ENCODE data around the gene HDAC3. TPM values are rescaled to one million over a fixed set of nuclear protein-coding genes. Genes with fewer than 3 reads are reported as not detected.

HDAC3 gene
- total RNA-seq, 1 donor from 2014 or later, result 101 TPM

DNA sequence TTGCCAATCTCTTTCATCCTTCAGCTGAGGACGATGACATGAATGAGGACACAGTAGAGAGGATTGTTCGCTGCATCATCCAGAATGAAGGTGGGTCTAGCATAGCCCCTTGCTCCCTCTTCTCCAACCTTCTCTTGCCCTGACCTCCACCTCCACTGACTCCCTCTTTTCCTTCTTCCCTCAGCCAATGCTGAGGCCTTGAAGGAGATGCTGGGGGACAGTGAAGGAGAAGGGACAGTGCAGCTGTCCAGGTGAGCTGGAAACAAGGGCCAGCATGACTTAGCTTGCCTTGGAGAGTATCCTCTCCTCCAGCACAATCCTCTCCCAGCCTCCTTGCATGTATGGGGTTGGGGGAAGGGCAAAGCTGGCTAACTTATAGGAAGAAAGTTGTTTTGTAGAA, 2.1 kb upstream of the HDAC3 start:
- no peak overlapping the region for H3K27ac Mint-ChIP-seq
- peaks cover 3% of the 10 kb centered on the region for H3K36me3 Mint-ChIP-seq (ENCODE audit: insufficient read depth)
- peak overlapping the region; percentile 84 for H3K4me3 Mint-ChIP-seq (ENCODE audit: low read depth)
- peaks cover 12% of the 10 kb centered on the region for H3K4me1 Mint-ChIP-seq (ENCODE audit: low read depth)
- H3K9me3 Mint-ChIP-seq (ENCODE audit: low read depth), result no peaks in the 10 kb centered on the region
- TF ChIP-seq, protein P1, sequence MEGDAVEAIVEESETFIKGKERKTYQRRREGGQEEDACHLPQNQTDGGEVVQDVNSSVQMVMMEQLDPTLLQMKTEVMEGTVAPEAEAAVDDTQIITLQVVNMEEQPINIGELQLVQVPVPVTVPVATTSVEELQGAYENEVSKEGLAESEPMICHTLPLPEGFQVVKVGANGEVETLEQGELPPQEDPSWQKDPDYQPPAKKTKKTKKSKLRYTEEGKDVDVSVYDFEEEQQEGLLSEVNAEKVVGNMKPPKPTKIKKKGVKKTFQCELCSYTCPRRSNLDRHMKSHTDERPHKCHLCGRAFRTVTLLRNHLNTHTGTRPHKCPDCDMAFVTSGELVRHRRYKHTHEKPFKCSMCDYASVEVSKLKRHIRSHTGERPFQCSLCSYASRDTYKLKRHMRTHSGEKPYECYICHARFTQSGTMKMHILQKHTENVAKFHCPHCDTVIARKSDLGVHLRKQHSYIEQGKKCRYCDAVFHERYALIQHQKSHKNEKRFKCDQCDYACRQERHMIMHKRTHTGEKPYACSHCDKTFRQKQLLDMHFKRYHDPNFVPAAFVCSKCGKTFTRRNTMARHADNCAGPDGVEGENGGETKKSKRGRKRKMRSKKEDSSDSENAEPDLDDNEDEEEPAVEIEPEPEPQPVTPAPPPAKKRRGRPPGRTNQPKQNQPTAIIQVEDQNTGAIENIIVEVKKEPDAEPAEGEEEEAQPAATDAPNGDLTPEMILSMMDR (IDR thresholded peaks at IDR 0.05; ENCODE audit: unreplicated experiment), result no peak
- peaks cover 6% of the 10 kb centered on the region for H3K27me3 Mint-ChIP-seq
- DNase-seq (ENCODE audit: low spot score, unreplicated experiment), result no peak

DNA sequence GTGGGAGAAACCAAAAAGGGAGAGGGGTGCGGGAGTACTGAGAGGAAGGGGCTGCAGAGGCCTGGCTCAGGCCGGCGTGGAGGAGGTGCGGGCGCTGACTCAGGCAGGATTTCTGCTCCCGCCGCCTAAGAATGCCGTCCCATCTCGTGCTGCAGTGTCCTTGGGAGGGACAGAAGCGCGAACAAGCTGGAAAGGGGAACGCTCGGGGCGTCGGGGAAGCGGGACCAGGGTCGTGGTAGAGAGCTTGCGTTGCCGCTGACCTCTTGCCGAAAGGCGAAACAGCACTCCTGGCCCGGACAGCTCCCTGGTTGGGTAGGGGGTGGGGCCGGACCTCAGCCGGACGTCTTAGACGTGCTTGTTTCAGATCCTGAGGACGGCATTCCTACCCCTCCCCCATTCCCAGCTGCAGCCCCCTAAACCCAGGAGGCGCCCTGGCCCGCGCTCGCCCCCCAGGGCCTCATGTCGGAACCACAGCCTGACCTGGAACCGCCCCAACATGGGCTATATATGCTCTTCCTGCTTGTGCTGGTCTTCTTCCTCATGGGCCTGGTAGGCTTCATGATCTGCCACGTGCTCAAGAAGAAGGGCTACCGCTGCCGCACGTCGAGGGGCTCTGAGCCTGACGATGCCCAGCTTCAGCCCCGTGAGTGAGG, 1.2 kb upstream of the HDAC3 start:
- no peak overlapping the region for H3K27ac Mint-ChIP-seq
- peaks cover 6% of the 10 kb centered on the region for H3K27me3 Mint-ChIP-seq
- peak overlapping the region; percentile 84 for H3K4me3 Mint-ChIP-seq (ENCODE audit: low read depth)
- H3K9me3 Mint-ChIP-seq (ENCODE audit: low read depth), result no peaks in the 10 kb centered on the region
- H3K4me1 Mint-ChIP-seq (ENCODE audit: low read depth), result peaks cover 12% of the 10 kb centered on the region
- DNase-seq (ENCODE audit: low spot score, unreplicated experiment), result peak; percentile 62
- H3K36me3 Mint-ChIP-seq (ENCODE audit: insufficient read depth), result peaks cover 3% of the 10 kb centered on the region
- TF ChIP-seq, protein P1 (IDR thresholded peaks at IDR 0.05; ENCODE audit: unreplicated experiment), result peak; percentile 43

DNA sequence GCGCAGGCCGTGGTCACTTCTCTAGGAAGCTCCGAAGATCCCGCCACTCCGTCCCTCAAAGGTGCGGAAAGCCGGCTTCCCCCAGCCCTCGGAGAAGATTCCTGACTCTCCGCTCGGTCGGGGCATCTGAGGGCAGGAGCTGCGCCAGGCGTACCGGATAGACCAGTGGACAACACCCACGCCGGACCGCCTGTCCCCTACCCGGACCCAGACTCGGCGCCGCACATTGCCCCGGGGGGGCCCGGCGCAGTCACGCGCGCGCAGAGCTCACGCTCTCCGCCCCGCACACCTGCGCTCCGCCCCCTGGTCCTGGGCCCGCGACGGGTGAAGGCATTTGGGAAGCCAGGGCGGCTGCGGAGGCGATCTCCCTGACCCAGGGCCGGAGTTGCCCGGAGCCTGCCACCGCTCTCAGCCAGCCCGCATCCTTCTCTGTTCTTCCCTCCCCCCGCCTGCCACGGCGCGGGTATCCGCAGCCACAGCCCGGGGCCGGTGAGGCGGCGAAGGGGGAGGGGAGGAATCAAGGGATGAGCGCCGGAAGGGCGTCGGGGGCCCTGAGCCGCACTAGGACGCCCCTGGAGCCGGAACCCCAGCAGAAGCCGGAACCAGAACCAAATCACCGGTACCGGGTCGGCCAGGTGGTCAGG, 596 bp upstream of the HDAC3 start:
- peak; percentile 19 for DNase-seq (ENCODE audit: low spot score, unreplicated experiment)

DNA sequence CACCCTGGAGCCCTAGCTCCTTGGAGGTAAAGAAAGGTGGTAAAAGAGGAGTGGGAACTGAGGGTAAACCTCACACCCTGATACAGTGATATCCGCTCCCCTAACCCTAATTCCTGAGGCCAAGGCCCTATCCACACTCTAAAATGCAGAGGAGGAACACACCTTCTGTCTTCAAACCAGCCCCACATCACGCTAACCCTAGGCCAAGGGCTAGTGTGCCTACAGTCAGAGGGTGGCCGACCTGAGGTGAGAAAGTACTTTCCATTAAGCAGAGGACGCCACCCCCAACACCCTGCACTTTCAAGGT, 590 bp downstream of the HDAC3 start:
- TF ChIP-seq, protein P1 (IDR thresholded peaks at IDR 0.05; ENCODE audit: unreplicated experiment), result no peak
- Mint-ChIP-seq H3K4me1 (ENCODE audit: low read depth) (peaks cover 12% of the 10 kb centered on the region), H3K9me3 (ENCODE audit: low read depth) (no peaks in the 10 kb centered on the region), H3K36me3 (ENCODE audit: insufficient read depth) (peaks cover 3% of the 10 kb centered on the region), H3K27ac (peak overlapping the region; percentile 95), H3K27me3 (peaks cover 6% of the 10 kb centered on the region), H3K4me3 (ENCODE audit: low read depth) (peak overlapping the region; percentile 84)
- DNase-seq (ENCODE audit: low spot score, unreplicated experiment), result no peak

More for the DNA sequence above, 596 bp upstream of the HDAC3 start:
- Mint-ChIP-seq H3K27me3 (peaks cover 6% of the 10 kb centered on the region), H3K27ac (peak overlapping the region; percentile 71), H3K9me3 (ENCODE audit: low read depth) (no peaks in the 10 kb centered on the region), H3K4me1 (ENCODE audit: low read depth) (peaks cover 12% of the 10 kb centered on the region), H3K36me3 (ENCODE audit: insufficient read depth) (peaks cover 3% of the 10 kb centered on the region), H3K4me3 (ENCODE audit: low read depth) (peak overlapping the region; percentile 84)
- TF ChIP-seq, protein P1 (IDR thresholded peaks at IDR 0.05; ENCODE audit: unreplicated experiment), result no peak

DNA sequence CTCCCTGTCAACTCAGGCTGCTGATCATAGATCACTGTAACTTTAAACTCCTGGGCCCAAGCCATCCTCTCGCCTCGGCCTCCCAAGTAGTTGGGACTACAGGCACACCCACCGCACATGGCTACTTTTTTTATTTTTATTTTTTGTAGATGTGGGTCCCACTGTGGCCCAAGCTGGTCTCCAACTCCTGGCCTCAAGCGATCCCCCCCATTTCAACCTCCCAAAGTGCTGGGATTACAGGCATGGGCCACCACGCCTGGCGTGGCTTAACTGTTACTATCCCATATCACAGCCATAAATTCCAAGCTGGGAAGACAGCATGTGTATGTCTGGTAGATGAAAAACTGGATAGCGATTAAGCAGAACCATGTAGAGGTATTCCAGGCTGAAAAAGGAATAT, 1.0 kb downstream of the HDAC3 start:
- TF ChIP-seq, protein P1 (IDR thresholded peaks at IDR 0.05; ENCODE audit: unreplicated experiment), result no peak
- no peak for DNase-seq (ENCODE audit: low spot score, unreplicated experiment)
- H3K4me1 Mint-ChIP-seq (ENCODE audit: low read depth), result peaks cover 12% of the 10 kb centered on the region
- H3K27ac Mint-ChIP-seq, result peak overlapping the region; percentile 95
- H3K9me3 Mint-ChIP-seq (ENCODE audit: low read depth), result no peaks in the 10 kb centered on the region
- H3K36me3 Mint-ChIP-seq (ENCODE audit: insufficient read depth), result peaks cover 2% of the 10 kb centered on the region
- peak overlapping the region; percentile 84 for H3K4me3 Mint-ChIP-seq (ENCODE audit: low read depth)
- H3K27me3 Mint-ChIP-seq, result peaks cover 6% of the 10 kb centered on the region
